Lung (tissue), 12 donors: ENCODE data around the gene SNX25. TPM values are rescaled to one million over a fixed set of nuclear protein-coding genes. Genes with fewer than 3 reads are reported as not detected.

Experiments
- ATAC-seq: fragments of 200-7000 bp; cut with Tn5 transposase; one replicate; pipeline ENCODE4 v1.9.1; 2020; ENCODE audit warnings: moderate number of reproducible peaks; ENCODE audit not compliant: insufficient read depth, low FRiP score
- DNase-seq, 3 donors: peaks; one replicate each; pipeline ENCODE4 v3.0.0-alpha.2; 2013 to 2017
- H3K27ac ChIP-seq, 2 donors: one replicate each; pipeline ENCODE4 v1.5.1; 2013; ENCODE audit warnings: mild to moderate bottlenecking in 2 of 2, moderate library complexity in 2 of 2, control low read depth in 1 of 2, inconsistent platforms in 1 of 2, low read depth in 1 of 2, low read length in 1 of 2
- H3K27me3 ChIP-seq, 3 donors: one replicate each; pipeline ENCODE4 v1.5.1; 2013; ENCODE audit warnings: low read length in 2 of 3; ENCODE audit not compliant: control insufficient read depth in 3 of 3, insufficient read depth in 3 of 3
- H3K36me3 ChIP-seq, 4 donors: one replicate each; pipeline ENCODE4 v1.5.1; 2013; ENCODE audit warnings: low read length in 4 of 4, mild to moderate bottlenecking in 1 of 4, moderate library complexity in 1 of 4; ENCODE audit not compliant: control insufficient read depth in 4 of 4, insufficient read depth in 4 of 4
- H3K4me1 ChIP-seq, 5 donors: one replicate each; pipeline ENCODE4 v1.5.1; 2013; ENCODE audit warnings: low read length in 5 of 5, mild to moderate bottlenecking in 2 of 5, moderate library complexity in 1 of 5; ENCODE audit not compliant: control insufficient read depth in 5 of 5, insufficient read depth in 5 of 5
- H3K4me3 ChIP-seq: one replicate; pipeline ENCODE4 v1.5.1; 2013; ENCODE audit warnings: mild to moderate bottlenecking, control low read depth, moderate library complexity
- H3K9ac ChIP-seq, 2 donors: one replicate each; pipeline ENCODE4 v1.5.1; 2013; ENCODE audit warnings: low read length in 2 of 2, control low read depth in 1 of 2; ENCODE audit not compliant: insufficient read depth in 1 of 2
- H3K9me3 ChIP-seq, 4 donors: one replicate each; pipeline ENCODE4 v1.5.1; 2013; ENCODE audit warnings: low read length in 3 of 4, mild to moderate bottlenecking in 1 of 4, moderate library complexity in 1 of 4; ENCODE audit not compliant: control insufficient read depth in 4 of 4, insufficient read depth in 3 of 4
- CTCF ChIP-seq: IDR thresholded peaks from 2 replicates; pipeline ENCODE4 v1.5.1; 2012; ENCODE audit warnings: mild to moderate bottlenecking; ENCODE audit errors: control extremely low read depth, extremely low read depth
- WGBS, 2 donors: extraction: QIAGEN DNeasy Blood & Tissue Kit; methylation state at CpG; one replicate each; pipeline ENCODE4 v1.1.7; 2013; 5-methylcytosine and 5-hydroxymethylcytosine counted together
- polyA plus RNA-seq, 2 donors: library from polyadenylated mRNA; stranded (reverse); fragments of 200-250 nt; gene quantifications; one replicate each; pipeline ENCODE4 v1.2.1, GENCODE V29; 2013
- total RNA-seq, 2 donors: library from RNA; depleted of rRNA in 1 of 2; stranded (reverse); fragments of >200 nt in 1 of 2; gene quantifications; one replicate each; pipeline ENCODE4 v1.2.1, GENCODE V29; 2014 to 2021
- donor health status: control.
- donor health status: control.
- donor health status: Bipolar disorder and iron deficiency.
- donor health status: healthy.
- donor health status: DM: yes; HTN: yes; CAD: no.

The SNX25 gene
- total and polyA plus RNA-seq, 4 donors = 16.8 to 95.4 (median 49.3) TPM

- no peak overlapping the region for H3K4me3 ChIP-seq
- peaks cover 0 to 5% (median 2%) of the 10 kb centered on the region in 4 donors for H3K36me3 ChIP-seq
- ATAC-seq (no peak), DNase-seq (no peak)
- H3K9ac ChIP-seq = no peak overlapping the region
- no peaks in the 10 kb centered on the region for H3K9me3 ChIP-seq
- WGBS, 2 donors = 95 to 97% methylated on average over 8 of the region's 8 CpGs
- H3K27me3 ChIP-seq = peaks cover 0 to 2% (median 0%) of the 10 kb centered on the region in 3 donors
- peaks cover 0 to 11% (median 0%) of the 10 kb centered on the region in 5 donors for H3K4me1 ChIP-seq
- no peak for TF ChIP-seq CTCF
- no peak overlapping the region for H3K27ac ChIP-seq
These were observed 50.3 kb downstream of the SNX25 start for GRCh38 chr4:185259719-185260118.

GRCh38 chr4:185261946-185262345 lies 52.5 kb downstream of the SNX25 start:
- H3K9me3 ChIP-seq = no peaks in the 10 kb centered on the region
- 63 to 71% methylated on average over 4 of the region's 4 CpGs for WGBS, 2 donors

GRCh38 chr4:185263419-185263818 lies 54.0 kb downstream of the SNX25 start:
- WGBS, 2 donors = 86 to 87% methylated on average over 2 of the region's 2 CpGs
- Histone ChIP-seq H3K27me3 (no peaks in the 10 kb centered on the region), H3K9ac (no peak overlapping the region), H3K4me3 (no peak overlapping the region), H3K9me3 (no peaks in the 10 kb centered on the region), H3K36me3 (peaks cover 0 to 9% (median 6%) of the 10 kb centered on the region in 4 donors), H3K4me1 (peaks cover 0 to 11% (median 0%) of the 10 kb centered on the region in 5 donors), H3K27ac (no peak overlapping the region)
- TF ChIP-seq CTCF = no peak
- ATAC-seq (no peak), DNase-seq (no peak)

More at GRCh38 chr4:185261946-185262345, 52.5 kb downstream of the SNX25 start:
- no peak overlapping the region for H3K4me3 ChIP-seq
- no peak for ATAC-seq
- no peaks in the 10 kb centered on the region for H3K27me3 ChIP-seq
- no peak overlapping the region for H3K27ac ChIP-seq
- no peak overlapping the region for H3K9ac ChIP-seq
- peaks cover 0 to 7% (median 4%) of the 10 kb centered on the region in 4 donors for H3K36me3 ChIP-seq
- no peak for TF ChIP-seq CTCF
- peaks cover 0 to 11% (median 0%) of the 10 kb centered on the region in 5 donors for H3K4me1 ChIP-seq
- peak in 2 of 3 donors; percentile 21 to 52 for DNase-seq

- WGBS, 2 donors = 10 to 39% methylated on average over 1 of the region's 1 CpG
- Histone ChIP-seq H3K4me3 (no peak overlapping the region), H3K27me3 (no peaks in the 10 kb centered on the region), H3K36me3 (peaks cover 0 to 8% (median 6%) of the 10 kb centered on the region in 4 donors), H3K9ac (no peak overlapping the region), H3K9me3 (no peaks in the 10 kb centered on the region), H3K4me1 (peaks cover 0 to 7% (median 0%) of the 10 kb centered on the region in 5 donors), H3K27ac (no peak overlapping the region)
- ATAC-seq = no peak
- TF ChIP-seq CTCF = no peak
- peak in 1 of 3 donors; percentile 17 for DNase-seq
These were observed 56.5 kb downstream of the SNX25 start for GRCh38 chr4:185265942-185266341.
